Testis (tissue), 2 donors: Measurements from ENCODE around the gene PLA2G4A.

ENCODE experiments used
- CTCF ChIP-seq, 3 experiments: fragments of 450-650 bp in 2 of 3; fragments of 200-600 bp in 1 of 3; sonication (generic) in 1 of 3; IDR thresholded peaks; one replicate each; pipeline ENCODE4 v1.5.1; 2016 to 2019; ENCODE audit warnings: antibody characterized with exemption in 3 of 3, mild to moderate bottlenecking in 2 of 3, moderate library complexity in 1 of 3
- POLR2A ChIP-seq: fragments of 450-650 bp; IDR thresholded peaks from one replicate; pipeline ENCODE4 v1.6.1; 2017; ENCODE audit warnings: antibody characterized with exemption, mild to moderate bottlenecking, moderate library complexity

GRCh38 chr1:186996816-186997215 is 168.1 kb downstream of the PLA2G4A start:
- TF ChIP-seq CTCF (IDR thresholded peaks at IDR 0.05) (no peak), POLR2A (no peak)
